Kasumi-1 (cell line): ENCODE measurements around the gene SPTBN5.
"Not testable (repeated sequence)": the region's sequence is repeated elsewhere in the genome, so short reads cannot be mapped to it uniquely, and the experiment has no call there.

Experiments
- DNase-seq, 2 experiments: peaks; one replicate each; lab custom pipeline; 2025; lab: John Stamatoyannopoulos, UW

The SPTBN5 gene

GRCh38 chr15:41844814-41845213, 49.0 kb downstream of the SPTBN5 start:
- DNase-seq, result no peak

- DNase-seq, result no peak
Measured at GRCh38 chr15:41843571-41843970, 50.3 kb downstream of the SPTBN5 start.

- no peak for DNase-seq
Measured at GRCh38 chr15:41842229-41842628, 51.6 kb downstream of the SPTBN5 start.

GRCh38 chr15:41841131-41841530, 52.7 kb downstream of the SPTBN5 start:
- no peak for DNase-seq

- no peak for DNase-seq
Measured at GRCh38 chr15:41840673-41841072, 53.2 kb downstream of the SPTBN5 start.

- no peak for DNase-seq
Measured at GRCh38 chr15:41839781-41840491, 53.9 kb downstream of the SPTBN5 start.

GRCh38 chr15:41838400-41838897, 55.4 kb downstream of the SPTBN5 start, which contains the start of gene PLA2G4B:
Gene PLA2G4B, plus strand, starts transcription at chr15:41838847. Its CDS starts 67 bp downstream, at chr15:41838914.
- DNase-seq, result no peak

GRCh38 chr15:41836713-41837454, 57.0 kb downstream of the SPTBN5 start:
- no peak for DNase-seq

- no peak for DNase-seq
Measured at GRCh38 chr15:41836073-41836472, 57.8 kb downstream of the SPTBN5 start.

- no peak for DNase-seq
Measured at GRCh38 chr15:41834096-41834495, 59.8 kb downstream of the SPTBN5 start.

- DNase-seq, result no peak
Measured at GRCh38 chr15:41832875-41833274, 61.0 kb downstream of the SPTBN5 start.

GRCh38 chr15:41832208-41832607, 61.6 kb downstream of the SPTBN5 start:
- DNase-seq, result no peak

- not testable (repeated sequence) for DNase-seq
Measured at GRCh38 chr15:41831291-41831690, 62.6 kb downstream of the SPTBN5 start.

- DNase-seq, result no peak
Measured at GRCh38 chr15:41829959-41830646, 63.8 kb downstream of the SPTBN5 start.

- DNase-seq, result no peak
Measured at GRCh38 chr15:41828807-41829141, 65.1 kb downstream of the SPTBN5 start.

- peak; percentile 31 to 40 for DNase-seq
Measured at GRCh38 chr15:41827880-41828806, 65.7 kb downstream of the SPTBN5 start, which contains the start of gene JMJD7. Gene JMJD7, plus strand, starts transcription at chr15:41828092. Its CDS starts 33 bp downstream, at chr15:41828125.

- no peak for DNase-seq
Measured at GRCh38 chr15:41827290-41827879, 66.5 kb downstream of the SPTBN5 start.

- no peak for DNase-seq
Measured at GRCh38 chr15:41825572-41826535, 68.0 kb downstream of the SPTBN5 start.

GRCh38 chr15:41825145-41825544, 68.7 kb downstream of the SPTBN5 start:
- no peak for DNase-seq
